Upper lobe of left lung (tissue), 6 donors: Measurements from ENCODE around the gene ZNF575. TPM values are rescaled to one million over a fixed set of nuclear protein-coding genes. Genes with fewer than 3 reads are reported as not detected.

Experiments
- ATAC-seq, 2 donors: fragments of 200-7000 bp; cut with Tn5 transposase; one replicate each; pipeline ENCODE4 v1.9.1; 2022; ENCODE audit warnings: mild to moderate bottlenecking in 2 of 2, moderate library complexity in 2 of 2; ENCODE audit not compliant: low FRiP score in 2 of 2
- DNase-seq, 2 donors: peaks; one replicate each; pipeline ENCODE4 v3.0.0-alpha.2; 2019 to 2020
- H3K27ac ChIP-seq, 4 donors: fragments of 200-600 bp; sonication (generic); one replicate each; pipeline ENCODE4 v1.5.1; 2016 to 2019
- H3K27me3 ChIP-seq, 4 donors: fragments of 200-600 bp; sonication (generic); one replicate each; pipeline ENCODE4 v1.5.1; 2017 to 2019
- H3K36me3 ChIP-seq, 4 donors: fragments of 200-600 bp; sonication (generic); one replicate each; pipeline ENCODE4 v1.5.1; 2016 to 2019
- H3K4me1 ChIP-seq, 4 donors: fragments of 200-600 bp; sonication (generic); one replicate each; pipeline ENCODE4 v1.5.1; 2018 to 2019
- H3K4me3 ChIP-seq, 4 donors: fragments of 200-600 bp; sonication (generic); one replicate each; pipeline ENCODE4 v1.5.1; 2017 to 2019; ENCODE audit warnings: mild to moderate bottlenecking in 2 of 4, moderate library complexity in 1 of 4
- H3K9me3 ChIP-seq, 4 donors: fragments of 200-600 bp; sonication (generic); one replicate each; pipeline ENCODE4 v1.5.1; 2018 to 2019
- EP300 ChIP-seq, 4 donors: sonication (generic); formaldehyde crosslinking; IDR thresholded peaks; one replicate each; pipeline ENCODE4 v1.5.1; 2017; ENCODE audit warnings: antibody characterized with exemption in 4 of 4, control low read depth in 2 of 4
- POLR2A ChIP-seq, 4 donors: fragments of 450-650 bp; IDR thresholded peaks; one replicate each; pipeline ENCODE4 v1.5.1; 2016 to 2017; ENCODE audit warnings: antibody characterized with exemption in 4 of 4, mild to moderate bottlenecking in 2 of 4
- POLR2AphosphoS5 ChIP-seq, 2 donors: sonication (generic); formaldehyde crosslinking; IDR thresholded peaks; one replicate each; pipeline ENCODE4 v1.5.1; 2017; ENCODE audit warnings: antibody characterized with exemption in 2 of 2
- WGBS, 2 donors: methylation state at CpG; one replicate each; pipeline ENCODE4 v1.1.5; 2017 to 2018; 5-methylcytosine and 5-hydroxymethylcytosine counted together
- total RNA-seq, 6 donors: library from RNA; depleted of rRNA in 4 of 6; stranded (reverse); fragments of >200 nt in 4 of 6; gene quantifications; one replicate each; pipeline versions ENCODE4 v1.1.0 to v1.2.1, GENCODE V29; 2016 to 2021
- TF ChIP-seq, protein P1 (sequence below), 6 experiments: fragments of 450-650 bp in 4 of 6; fragments of 200-600 bp in 2 of 6; sonication (generic) in 2 of 6; IDR thresholded peaks; one replicate each; pipeline ENCODE4 v1.5.1; 2016 to 2019; ENCODE audit warnings: antibody characterized with exemption in 6 of 6
- donor health status: DM: no; HTN: no; CAD: no; lungs with moderate emphysema.
- donor health status: DM: no; HTN: yes; CAD: no; lungs with severe emphysema.

ZNF575 gene
- total RNA-seq, 6 donors from 2014 or later: 0.76 to 4.4 (median 2.7) TPM; not detected in 1

GRCh38 chr19:43489310-43489709, 43.7 kb upstream of the ZNF575 start:
- Histone ChIP-seq H3K9me3 (no peaks in the 10 kb centered on the region), H3K27me3 (no peaks in the 10 kb centered on the region), H3K27ac (no peak overlapping the region), H3K4me3 (no peak overlapping the region), H3K4me1 (no peaks in the 10 kb centered on the region), H3K36me3 (peaks cover 0 to 8% (median 2%) of the 10 kb centered on the region in 4 donors)
- DNase-seq (no peak), ATAC-seq (no peak)
- no peak for TF ChIP-seq POLR2AphosphoS5 (IDR thresholded peaks at IDR 0.05)
- TF ChIP-seq, protein P1, sequence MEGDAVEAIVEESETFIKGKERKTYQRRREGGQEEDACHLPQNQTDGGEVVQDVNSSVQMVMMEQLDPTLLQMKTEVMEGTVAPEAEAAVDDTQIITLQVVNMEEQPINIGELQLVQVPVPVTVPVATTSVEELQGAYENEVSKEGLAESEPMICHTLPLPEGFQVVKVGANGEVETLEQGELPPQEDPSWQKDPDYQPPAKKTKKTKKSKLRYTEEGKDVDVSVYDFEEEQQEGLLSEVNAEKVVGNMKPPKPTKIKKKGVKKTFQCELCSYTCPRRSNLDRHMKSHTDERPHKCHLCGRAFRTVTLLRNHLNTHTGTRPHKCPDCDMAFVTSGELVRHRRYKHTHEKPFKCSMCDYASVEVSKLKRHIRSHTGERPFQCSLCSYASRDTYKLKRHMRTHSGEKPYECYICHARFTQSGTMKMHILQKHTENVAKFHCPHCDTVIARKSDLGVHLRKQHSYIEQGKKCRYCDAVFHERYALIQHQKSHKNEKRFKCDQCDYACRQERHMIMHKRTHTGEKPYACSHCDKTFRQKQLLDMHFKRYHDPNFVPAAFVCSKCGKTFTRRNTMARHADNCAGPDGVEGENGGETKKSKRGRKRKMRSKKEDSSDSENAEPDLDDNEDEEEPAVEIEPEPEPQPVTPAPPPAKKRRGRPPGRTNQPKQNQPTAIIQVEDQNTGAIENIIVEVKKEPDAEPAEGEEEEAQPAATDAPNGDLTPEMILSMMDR (IDR thresholded peaks at IDR 0.05): no peak
- TF ChIP-seq EP300 (IDR thresholded peaks at IDR 0.05): no peak
- TF ChIP-seq POLR2A (IDR thresholded peaks at IDR 0.05): no peak
- 59 to 67% methylated on average over 5 of the region's 5 CpGs for WGBS, 2 donors

GRCh38 chr19:43489979-43490599, 42.9 kb upstream of the ZNF575 start:
- no peaks in the 10 kb centered on the region for H3K9me3 ChIP-seq
- peaks cover 0 to 13% (median 5%) of the 10 kb centered on the region in 4 donors for H3K36me3 ChIP-seq
- H3K4me3 ChIP-seq: no peak overlapping the region
- no peaks in the 10 kb centered on the region for H3K4me1 ChIP-seq
- ATAC-seq (no peak), DNase-seq (no peak)
- TF ChIP-seq EP300 (IDR thresholded peaks at IDR 0.05) (no peak), POLR2AphosphoS5 (IDR thresholded peaks at IDR 0.05) (no peak), POLR2A (IDR thresholded peaks at IDR 0.05) (no peak)
- TF ChIP-seq, protein P1 (IDR thresholded peaks at IDR 0.05): no peak
- H3K27ac ChIP-seq: no peak overlapping the region
- WGBS, 2 donors: 90 to 93% methylated on average over 7 of the region's 7 CpGs
- H3K27me3 ChIP-seq: no peaks in the 10 kb centered on the region

DNA sequence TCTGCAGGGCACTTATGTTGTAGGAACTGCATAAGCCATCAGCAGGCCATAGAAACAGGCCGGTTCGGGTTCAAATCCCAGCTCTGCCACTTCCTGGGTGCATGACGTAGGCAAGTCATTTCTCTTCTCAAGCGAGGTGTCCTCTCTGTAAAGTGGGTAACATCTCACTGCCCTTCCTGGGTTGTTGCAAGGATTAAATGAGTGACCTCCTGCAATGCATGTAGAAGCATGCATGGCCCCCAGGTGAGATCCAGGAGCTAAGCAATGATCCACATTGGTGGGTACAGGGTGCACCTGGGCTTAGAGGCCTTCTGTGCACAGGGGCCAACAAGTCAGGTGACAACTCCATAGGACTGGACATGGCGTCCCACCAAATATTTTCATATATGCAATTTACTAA, 42.2 kb upstream of the ZNF575 start:
- peaks cover 0 to 19% (median 12%) of the 10 kb centered on the region in 4 donors for H3K36me3 ChIP-seq
- H3K4me1 ChIP-seq: no peaks in the 10 kb centered on the region
- H3K27me3 ChIP-seq: no peaks in the 10 kb centered on the region
- no peak overlapping the region for H3K4me3 ChIP-seq
- ATAC-seq (no peak), DNase-seq (no peak)
- TF ChIP-seq POLR2AphosphoS5 (IDR thresholded peaks at IDR 0.05): no peak
- TF ChIP-seq POLR2A (IDR thresholded peaks at IDR 0.05): no peak
- TF ChIP-seq EP300 (IDR thresholded peaks at IDR 0.05): no peak
- TF ChIP-seq, protein P1 (IDR thresholded peaks at IDR 0.05): no peak
- no peaks in the 10 kb centered on the region for H3K9me3 ChIP-seq
- 92 to 95% methylated on average over 5 of the region's 5 CpGs for WGBS, 2 donors
- no peak overlapping the region for H3K27ac ChIP-seq

DNA sequence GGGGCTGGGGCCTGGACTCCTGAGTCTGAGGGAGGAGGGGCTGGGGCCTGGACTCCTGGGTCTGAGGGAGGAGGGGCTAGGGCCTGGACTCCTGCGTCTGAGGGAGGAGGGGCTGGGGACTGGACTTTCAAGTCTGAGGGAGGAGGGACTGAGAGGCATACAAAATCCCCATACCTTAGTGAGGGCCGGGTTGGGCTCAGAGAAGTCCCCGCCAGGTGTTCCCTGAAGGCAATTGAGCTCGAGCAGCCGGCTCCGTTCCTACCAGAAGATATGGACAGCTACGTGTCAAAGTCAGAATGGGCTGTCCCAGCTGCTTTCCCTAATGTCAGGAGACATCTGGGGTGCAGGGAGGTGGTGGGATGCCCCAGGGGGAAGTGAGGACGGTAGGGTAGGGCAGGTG, 37.9 kb upstream of the ZNF575 start:
- Histone ChIP-seq H3K4me3 (no peak overlapping the region), H3K27me3 (no peaks in the 10 kb centered on the region), H3K27ac (no peak overlapping the region), H3K4me1 (no peaks in the 10 kb centered on the region), H3K36me3 (peaks cover 0 to 39% (median 23%) of the 10 kb centered on the region in 4 donors), H3K9me3 (no peaks in the 10 kb centered on the region)
- TF ChIP-seq POLR2AphosphoS5 (IDR thresholded peaks at IDR 0.05): no peak
- no peak for TF ChIP-seq POLR2A (IDR thresholded peaks at IDR 0.05)
- TF ChIP-seq EP300 (IDR thresholded peaks at IDR 0.05): no peak
- TF ChIP-seq, protein P1 (IDR thresholded peaks at IDR 0.05): no peak
- no peak for ATAC-seq
- no peak for DNase-seq
- whole genome bisulfite sequencing, 2 donors: 91 to 92% methylated on average over 8 of the region's 8 CpGs

DNA sequence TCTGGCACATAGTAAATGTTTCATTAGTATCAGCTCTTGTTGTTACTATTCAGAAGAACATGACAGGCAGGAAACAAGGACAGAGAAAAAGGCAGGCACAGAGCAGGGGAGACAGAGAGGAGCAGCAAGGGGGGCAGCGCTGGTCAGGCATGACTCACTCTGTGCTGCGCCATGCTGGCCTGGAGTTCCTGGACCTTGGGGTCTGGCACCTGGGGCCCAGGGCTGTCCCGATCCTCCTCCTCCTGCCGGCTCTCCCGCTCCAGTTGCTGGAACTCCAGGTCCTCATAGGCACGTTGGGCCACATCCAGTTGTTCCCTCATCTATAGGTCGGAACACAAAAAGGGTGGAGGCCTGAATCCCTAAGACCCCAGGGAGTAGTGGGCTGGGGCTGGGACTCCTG, 36.0 kb upstream of the ZNF575 start:
- no peaks in the 10 kb centered on the region for H3K27me3 ChIP-seq
- TF ChIP-seq EP300 (IDR thresholded peaks at IDR 0.05): no peak
- no peak for TF ChIP-seq POLR2A (IDR thresholded peaks at IDR 0.05)
- TF ChIP-seq POLR2AphosphoS5 (IDR thresholded peaks at IDR 0.05): no peak
- TF ChIP-seq, protein P1 (IDR thresholded peaks at IDR 0.05): no peak
- peaks cover 0 to 35% (median 23%) of the 10 kb centered on the region in 4 donors for H3K36me3 ChIP-seq
- 94 to 98% methylated on average over 3 to 7 of the region's 7 CpGs for WGBS, 2 donors
- H3K4me1 ChIP-seq: no peaks in the 10 kb centered on the region
- no peak overlapping the region for H3K4me3 ChIP-seq
- H3K27ac ChIP-seq: no peak overlapping the region
- DNase-seq: no peak
- ATAC-seq: no peak
- H3K9me3 ChIP-seq: no peaks in the 10 kb centered on the region
